GM12872 (cell line): Measurements from ENCODE around the gene MAP3K10.
A peak's percentile ranks its signal among the peaks of the same experiment; 100 is the strongest.

Source experiments
- TF ChIP-seq, protein P1 (sequence below): IDR thresholded peaks from 3 replicates; pipeline ENCODE4 v1.5.1; 2011; ENCODE audit warnings: low read depth, mild to moderate bottlenecking, low read length, moderate library complexity; ENCODE audit not compliant: insufficient read depth

Gene MAP3K10

DNA sequence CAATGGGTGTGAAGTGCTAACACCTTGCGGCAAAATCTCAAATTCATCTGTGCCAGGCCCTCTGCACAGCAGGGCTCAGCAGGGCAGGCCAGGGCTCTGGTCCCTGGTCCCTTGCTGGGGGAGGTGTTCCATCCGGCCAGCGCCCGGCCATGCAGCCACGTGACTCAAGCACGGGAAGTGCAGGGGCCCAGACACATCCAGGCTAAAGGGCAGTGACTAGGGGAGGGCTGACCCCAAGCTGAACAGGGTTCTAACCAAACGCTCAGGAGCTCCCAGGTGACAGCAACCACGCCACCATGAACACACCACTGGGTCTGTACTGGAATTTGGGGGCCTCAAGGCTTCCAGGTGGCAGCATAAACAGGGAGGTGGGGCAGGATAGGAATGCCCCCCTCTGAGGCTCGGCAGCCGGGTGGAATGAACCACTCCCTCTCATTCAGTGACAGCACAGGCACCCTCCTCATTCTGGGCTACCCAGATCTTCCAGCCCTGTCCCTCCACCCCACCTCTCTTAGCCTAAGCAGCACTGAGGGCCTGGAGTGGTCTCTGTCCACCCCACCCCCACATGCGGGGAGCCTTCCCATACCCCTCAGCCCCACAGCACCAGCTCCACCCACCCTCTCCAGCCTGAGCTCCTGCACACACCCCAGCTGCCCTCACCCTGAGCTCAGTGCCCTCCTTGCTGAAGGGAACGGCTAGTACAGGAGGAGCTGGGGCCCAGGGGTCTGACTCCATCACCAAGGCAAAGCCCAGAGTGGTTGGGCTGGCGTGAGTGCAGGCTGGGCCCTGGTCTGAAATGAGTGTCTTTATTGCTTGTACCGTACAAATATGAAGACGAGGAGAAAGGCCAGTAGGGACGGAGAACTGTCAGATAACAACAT lies 40.6 kb downstream of the MAP3K10 start:
- TF ChIP-seq, protein P1, sequence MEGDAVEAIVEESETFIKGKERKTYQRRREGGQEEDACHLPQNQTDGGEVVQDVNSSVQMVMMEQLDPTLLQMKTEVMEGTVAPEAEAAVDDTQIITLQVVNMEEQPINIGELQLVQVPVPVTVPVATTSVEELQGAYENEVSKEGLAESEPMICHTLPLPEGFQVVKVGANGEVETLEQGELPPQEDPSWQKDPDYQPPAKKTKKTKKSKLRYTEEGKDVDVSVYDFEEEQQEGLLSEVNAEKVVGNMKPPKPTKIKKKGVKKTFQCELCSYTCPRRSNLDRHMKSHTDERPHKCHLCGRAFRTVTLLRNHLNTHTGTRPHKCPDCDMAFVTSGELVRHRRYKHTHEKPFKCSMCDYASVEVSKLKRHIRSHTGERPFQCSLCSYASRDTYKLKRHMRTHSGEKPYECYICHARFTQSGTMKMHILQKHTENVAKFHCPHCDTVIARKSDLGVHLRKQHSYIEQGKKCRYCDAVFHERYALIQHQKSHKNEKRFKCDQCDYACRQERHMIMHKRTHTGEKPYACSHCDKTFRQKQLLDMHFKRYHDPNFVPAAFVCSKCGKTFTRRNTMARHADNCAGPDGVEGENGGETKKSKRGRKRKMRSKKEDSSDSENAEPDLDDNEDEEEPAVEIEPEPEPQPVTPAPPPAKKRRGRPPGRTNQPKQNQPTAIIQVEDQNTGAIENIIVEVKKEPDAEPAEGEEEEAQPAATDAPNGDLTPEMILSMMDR: no peak

DNA sequence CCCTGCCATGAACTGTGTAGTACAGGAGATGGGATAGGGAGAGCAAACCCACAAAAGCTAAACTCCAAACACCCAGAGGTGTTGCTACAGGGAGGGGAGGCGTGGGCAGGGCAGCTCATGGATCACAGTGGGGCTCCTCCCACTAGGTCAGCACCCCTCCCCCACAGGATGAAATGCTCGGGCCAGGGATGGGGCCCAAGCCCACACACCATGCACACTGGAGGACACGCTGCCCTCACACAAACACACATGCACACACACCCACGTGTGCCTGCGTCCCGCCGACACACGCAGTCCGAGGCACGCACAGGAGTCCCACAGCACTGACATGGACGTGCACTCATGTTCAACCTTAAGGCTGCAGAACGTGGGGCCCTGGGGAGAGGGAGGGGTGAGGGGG lies 41.3 kb downstream of the MAP3K10 start:
- TF ChIP-seq, protein P1: no peak

DNA sequence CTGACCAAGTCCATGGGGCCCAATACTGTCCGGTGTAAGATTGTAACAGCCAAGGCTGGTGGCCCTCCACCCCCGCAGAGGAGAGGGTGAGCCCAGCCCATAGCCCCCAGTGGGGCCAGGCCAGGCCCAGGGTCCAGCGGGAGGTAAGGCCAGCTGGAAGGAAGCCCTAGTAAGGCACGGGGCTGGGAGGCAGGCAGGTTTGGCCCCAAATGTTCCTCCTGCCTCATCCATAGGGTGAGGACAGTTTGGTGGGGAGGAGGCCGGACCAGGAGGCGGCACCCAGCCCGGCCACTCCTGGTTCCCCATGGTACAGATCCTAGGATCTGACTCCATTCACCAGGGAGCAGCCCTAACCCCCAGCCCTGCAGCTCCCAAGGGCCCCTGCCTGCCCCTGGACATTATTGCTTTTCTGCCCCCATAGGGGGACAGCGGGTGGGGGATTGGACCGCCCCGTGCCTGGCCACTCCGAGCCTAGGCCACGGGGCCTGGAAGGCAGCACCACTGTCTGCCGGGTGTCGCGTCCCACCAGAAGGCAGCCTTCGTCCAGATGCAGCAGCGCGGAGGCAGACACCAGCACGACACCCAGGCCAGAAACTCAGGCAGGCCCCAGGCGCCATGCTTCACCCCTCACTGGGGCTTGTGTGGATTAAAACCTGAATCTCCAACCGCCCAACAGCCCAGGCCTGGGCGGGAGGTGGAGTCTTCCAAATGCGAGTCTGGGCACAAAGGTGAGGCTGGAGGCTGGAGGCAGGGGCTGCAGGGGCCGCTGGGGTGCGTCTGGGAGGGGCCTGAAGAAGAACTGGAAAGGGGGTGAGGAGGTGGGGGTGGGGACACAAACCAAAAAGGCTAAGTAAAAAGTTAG lies 42.0 kb downstream of the MAP3K10 start:
- TF ChIP-seq, protein P1: no peak

DNA sequence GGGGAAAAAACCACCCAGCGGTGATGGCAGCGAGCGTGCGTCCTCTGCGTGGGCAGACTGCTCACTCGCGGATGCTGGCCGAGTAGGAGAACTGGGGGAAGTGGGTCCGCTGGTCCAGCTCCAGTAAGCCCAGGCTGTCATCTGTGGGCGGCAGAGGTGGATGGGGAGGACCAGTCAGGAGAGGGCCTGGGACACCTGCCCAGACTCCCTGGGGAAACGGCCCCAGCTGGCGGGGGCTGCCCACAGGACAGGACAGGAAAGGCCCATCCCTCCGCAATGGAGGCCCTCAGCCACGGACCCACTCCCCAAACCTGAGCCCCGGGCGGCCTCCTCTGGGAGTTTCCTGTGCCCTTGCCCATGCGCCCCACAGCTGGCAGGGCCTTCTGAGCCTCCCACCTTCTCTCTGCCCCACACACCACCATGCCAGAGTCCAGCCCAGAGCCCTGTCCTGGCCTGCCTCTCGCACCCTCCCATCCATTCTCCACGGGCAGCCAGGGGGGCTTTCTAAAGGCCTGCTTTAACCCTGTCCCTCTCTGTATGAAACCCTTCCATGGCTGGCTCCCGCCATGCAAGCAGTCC lies 42.7 kb downstream of the MAP3K10 start:
- TF ChIP-seq, protein P1: no peak

DNA sequence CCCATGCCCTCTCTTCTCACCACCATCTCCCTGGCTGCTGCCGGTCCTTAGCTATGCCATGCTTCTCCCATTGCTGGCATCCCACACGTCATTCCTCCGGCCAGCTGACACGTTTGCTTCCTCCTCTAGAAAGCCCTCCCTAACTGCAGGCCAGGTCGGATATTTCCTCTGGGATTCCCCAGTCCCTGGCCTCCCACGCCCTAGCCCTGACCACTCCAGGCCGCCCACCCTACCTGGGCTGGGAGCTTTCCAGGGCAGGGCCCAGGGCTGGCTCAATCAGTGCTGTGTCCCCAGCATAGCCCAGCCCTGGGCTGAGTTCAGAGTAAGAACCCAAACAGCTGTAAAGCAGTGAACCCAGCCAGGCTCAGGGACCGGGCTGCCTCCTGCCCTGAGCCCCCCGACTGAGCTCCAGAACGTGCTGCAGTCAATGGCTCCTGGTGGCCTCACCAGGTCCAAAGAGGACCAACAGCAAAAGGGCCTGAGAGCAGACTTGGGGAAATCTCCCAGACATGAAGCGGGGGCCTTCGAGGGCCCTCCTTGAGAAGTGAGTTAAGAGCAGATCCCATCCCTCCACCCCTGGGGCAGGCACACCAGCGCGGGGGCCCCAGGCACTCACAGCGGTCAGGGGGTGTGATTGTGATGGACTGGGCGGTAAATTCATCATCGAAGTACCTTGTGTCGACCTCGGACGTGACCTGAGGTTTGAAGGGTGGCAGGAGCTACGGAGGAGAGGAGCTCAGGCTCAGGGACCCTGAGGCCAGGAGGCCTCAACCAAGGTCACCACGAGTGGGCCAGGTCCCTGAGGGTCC lies 43.4 kb downstream of the MAP3K10 start:
- TF ChIP-seq, protein P1: no peak

DNA sequence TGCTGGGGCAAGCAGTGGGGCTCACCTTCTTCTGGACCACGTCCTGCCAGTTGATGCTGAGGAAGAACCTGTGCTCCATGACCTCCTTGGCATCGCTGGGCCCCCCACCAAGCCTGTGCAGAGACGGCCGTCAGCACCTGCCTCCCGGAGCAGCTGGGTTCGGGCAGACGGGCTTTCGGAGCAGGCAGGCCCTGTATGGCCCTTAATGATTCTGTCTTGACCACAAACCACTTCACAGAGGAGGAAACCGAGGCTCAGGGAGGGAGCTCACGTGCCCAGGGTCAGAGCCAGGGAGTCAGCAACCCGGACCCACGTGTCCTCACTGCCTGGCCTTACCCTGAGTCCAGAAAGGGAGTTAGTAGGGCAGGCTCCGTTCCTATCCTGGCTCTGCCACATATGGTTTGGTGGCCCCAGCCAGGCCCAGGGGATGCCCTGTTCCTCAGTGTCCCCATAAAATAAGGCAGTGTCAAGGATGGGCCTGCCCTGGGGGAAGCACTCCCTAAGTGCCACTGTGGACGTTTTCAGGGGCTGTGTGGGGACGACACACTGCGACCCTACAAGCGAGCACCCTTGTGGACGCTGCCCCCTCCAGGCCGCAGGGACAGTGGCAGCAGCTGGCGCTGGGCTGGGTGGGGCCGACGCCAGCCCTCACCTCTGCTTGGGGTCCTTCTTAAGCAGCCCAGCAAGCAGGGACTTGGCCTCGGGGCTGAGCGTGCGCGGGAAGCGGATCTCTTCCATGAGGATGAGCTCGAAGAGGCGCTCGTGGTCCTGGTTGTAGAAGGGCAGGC lies 44.2 kb downstream of the MAP3K10 start:
- TF ChIP-seq, protein P1: peak; percentile 31; the same call in 1 of the 3 replicates
